GM23338 (cell line): ENCODE results near the gene CD82.

ENCODE experiments used
- CREB1 ChIP-seq: fragments of 250-450 bp; sonication (Bioruptor Pico); IDR thresholded peaks from 2 replicates; pipeline ENCODE4 v1.5.0; 2020; ENCODE audit warnings: low read depth, mild to moderate bottlenecking, moderate library complexity
- CTCF ChIP-seq, 2 experiments: fragments of 200-600 bp in 1 of 2; sonication (generic) in 1 of 2; conservative IDR thresholded peaks; 2 replicates each; pipeline versions ENCODE4 v1.5.1 to v1.6.1; 2016 to 2017; ENCODE audit warnings: antibody characterized with exemption in 2 of 2, low read depth in 2 of 2, mild to moderate bottlenecking in 2 of 2, moderate library complexity in 1 of 2
- ETS1 ChIP-seq: IDR thresholded peaks from 2 replicates; pipeline ENCODE4 v1.6.1; 2016; ENCODE audit warnings: antibody characterized with exemption
- EZH2 ChIP-seq: fragments of 200-600 bp; sonication (generic); IDR thresholded peaks from one replicate; pipeline ENCODE4 v1.8.0; 2017; ENCODE audit warnings: antibody characterized with exemption, mild to moderate bottlenecking, low read depth; ENCODE audit not compliant: unreplicated experiment
- EZH2phosphoT487 ChIP-seq: fragments of 200-600 bp; sonication (generic); IDR thresholded peaks from one replicate; pipeline ENCODE4 v1.8.1; 2018; ENCODE audit warnings: antibody characterized with exemption; ENCODE audit not compliant: unreplicated experiment
- JUNB ChIP-seq: IDR thresholded peaks from one replicate; pipeline ENCODE4 v1.6.1; 2016; ENCODE audit warnings: antibody characterized with exemption; ENCODE audit not compliant: unreplicated experiment
- NANOG ChIP-seq: IDR thresholded peaks from 2 replicates; pipeline ENCODE4 v1.6.1; 2016; ENCODE audit warnings: antibody characterized with exemption, borderline replicate concordance
- POLR2AphosphoS5 ChIP-seq: IDR thresholded peaks from 2 replicates; pipeline ENCODE4 v1.6.1; 2016; ENCODE audit warnings: antibody characterized with exemption, low read depth
- REST ChIP-seq: IDR thresholded peaks from one replicate; pipeline ENCODE4 v1.6.1; 2018; ENCODE audit warnings: antibody characterized with exemption; ENCODE audit not compliant: unreplicated experiment
- STAT1 ChIP-seq: IDR thresholded peaks from one replicate; pipeline ENCODE4 v1.6.1; 2016; ENCODE audit warnings: antibody characterized with exemption; ENCODE audit not compliant: unreplicated experiment
- ZNF114 ChIP-seq: fragments of 250-450 bp; sonication (Bioruptor Pico); IDR thresholded peaks from 2 replicates; pipeline ENCODE4 v1.5.0; 2020; ENCODE audit warnings: mild to moderate bottlenecking, moderate library complexity
- ZNF331 ChIP-seq: fragments of 250-450 bp; sonication (Bioruptor Pico); IDR thresholded peaks from 2 replicates; pipeline ENCODE4 v1.5.0; 2020; ENCODE audit warnings: low read depth, mild to moderate bottlenecking, moderate library complexity
- ZNF462 ChIP-seq: fragments of 250-450 bp; sonication (Bioruptor Pico); IDR thresholded peaks from 2 replicates; pipeline ENCODE4 v1.5.0; 2020; ENCODE audit warnings: mild to moderate bottlenecking, moderate library complexity

GRCh38 chr11:44531636-44532035, 33.8 kb upstream of the CD82 start:
- TF ChIP-seq CTCF (conservative IDR thresholded peaks at IDR 0.05; ENCODE audit: low read depth in 2 of 2), result no peak
- no peak for TF ChIP-seq EZH2phosphoT487
- no peak for TF ChIP-seq NANOG
- TF ChIP-seq POLR2AphosphoS5, result no peak
- no peak for TF ChIP-seq ZNF462 (CRISPR knock-in tag)
- TF ChIP-seq EZH2, result no peak
- no peak for TF ChIP-seq STAT1
- no peak for TF ChIP-seq JUNB
- no peak for TF ChIP-seq ZNF114 (CRISPR knock-in tag)
- TF ChIP-seq REST, result no peak
- no peak for TF ChIP-seq CREB1 (CRISPR knock-in tag)
- no peak for TF ChIP-seq ZNF331 (CRISPR knock-in tag)
- no peak for TF ChIP-seq ETS1
